ENCODE measurements around the gene PKN1.
A peak's percentile ranks its signal among the peaks of the same experiment; 100 is the strongest.
"Not testable (repeated sequence)": the region's sequence is repeated elsewhere in the genome, so short reads cannot be mapped to it uniquely, and the experiment has no call there.

PKN1 gene

DNA sequence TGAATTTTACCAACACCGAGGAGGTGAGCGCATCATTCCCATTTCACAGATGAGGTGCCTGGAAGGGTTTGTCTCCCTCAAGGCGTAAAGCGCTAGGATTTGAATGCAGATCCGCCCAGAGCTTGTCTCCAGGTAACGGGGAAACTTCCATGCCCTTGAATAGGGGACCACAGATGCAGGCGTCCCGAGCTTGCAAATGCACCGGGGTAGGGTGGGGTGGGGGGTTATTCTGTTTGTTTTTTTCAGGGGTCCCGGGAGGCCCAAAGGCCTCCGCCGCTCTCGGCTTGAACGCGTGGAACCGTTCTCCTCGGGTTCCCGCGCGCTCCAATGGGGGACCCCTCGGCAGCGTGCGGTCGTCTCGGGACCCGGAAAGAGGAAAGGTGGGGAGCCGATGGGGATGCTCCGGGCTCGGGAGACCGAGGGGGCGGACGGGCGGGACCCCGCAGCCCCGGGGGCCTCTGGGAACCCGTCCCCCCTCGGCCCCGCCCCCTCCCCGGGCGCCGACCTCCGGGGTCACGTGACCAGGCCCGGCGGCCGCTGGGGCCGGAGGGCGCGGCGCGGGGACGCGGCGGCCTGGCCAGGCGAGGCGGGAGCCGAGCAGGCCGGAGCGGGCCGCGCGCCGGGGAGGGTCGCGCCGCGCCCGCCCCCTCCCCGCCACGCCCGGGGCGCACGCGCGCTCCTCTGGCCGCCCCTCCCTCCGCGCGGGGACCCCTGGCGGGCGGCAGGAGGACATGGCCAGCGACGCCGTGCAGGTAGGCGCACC lies at the start of gene PKN1:
Gene PKN1, plus strand, starts transcription at position 516 of the 763 bp plus-strand sequence. Its CDS starts 216 bp downstream, at position 732.
- peak in 1 of 2 experiments; percentile 63 for DNase-seq

DNA sequence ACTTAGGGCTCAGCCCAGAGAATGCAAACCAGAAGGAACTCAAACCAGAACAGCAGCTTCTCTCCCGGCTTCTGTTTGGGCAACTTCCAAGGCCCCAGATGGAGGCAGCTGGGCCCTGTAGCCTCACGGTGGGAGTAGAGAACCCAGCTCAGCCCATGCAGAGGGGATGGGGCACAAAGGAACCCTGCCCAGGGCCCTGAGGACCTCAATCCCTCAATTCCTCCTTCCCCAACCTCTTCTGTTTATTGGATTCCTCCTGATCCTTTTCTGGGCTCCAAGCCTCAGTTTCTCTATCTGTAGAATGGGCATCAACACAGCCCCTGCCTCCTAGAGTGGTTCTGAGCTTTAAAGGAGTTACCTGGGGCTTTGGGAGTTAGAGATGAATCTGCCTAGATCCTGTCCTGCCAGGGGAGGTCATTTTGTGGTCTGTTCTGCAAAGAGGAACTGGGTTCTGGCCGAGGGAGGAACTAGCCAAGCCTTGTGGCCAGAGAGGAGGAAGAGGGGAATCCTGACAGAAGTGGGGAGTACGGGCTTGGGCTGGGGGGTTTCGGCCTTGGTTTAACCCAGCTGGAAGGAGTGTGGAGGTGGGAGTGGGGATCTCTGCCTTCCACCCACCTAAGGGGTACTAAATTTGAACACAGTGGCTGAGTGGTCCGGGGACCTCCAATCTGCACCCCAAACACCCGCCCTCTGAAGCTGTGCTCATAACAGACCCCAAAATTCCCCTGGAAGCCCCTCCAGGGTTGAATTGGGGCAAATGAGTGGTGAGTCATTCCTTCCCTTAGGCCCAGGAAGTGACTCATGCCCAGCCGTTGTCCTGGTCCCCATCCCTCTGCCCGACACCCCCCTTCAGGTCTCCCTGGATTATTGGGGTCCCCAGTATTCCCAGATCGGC lies 49.2 kb upstream of the PKN1 start:
- DNase-seq, result no peak

DNA sequence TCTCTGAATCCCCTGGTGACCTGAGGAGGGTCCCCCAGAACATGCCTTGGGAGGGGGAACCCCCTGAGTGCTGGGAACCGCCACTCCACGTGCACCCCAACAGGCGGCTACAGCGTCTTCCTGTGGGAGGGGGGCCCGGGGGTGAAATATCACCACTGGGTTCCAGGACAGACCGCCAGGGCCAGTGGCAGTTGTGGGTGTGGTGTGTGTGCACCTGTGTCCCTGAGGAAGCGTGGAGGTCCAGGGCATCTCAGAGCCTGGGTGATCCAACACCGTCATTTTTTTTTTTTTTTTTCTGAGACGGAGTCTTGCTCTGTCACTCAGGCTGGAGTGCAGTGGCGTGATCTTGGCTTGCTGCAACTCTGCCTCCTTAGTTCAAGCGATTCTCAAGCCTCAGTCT lies 47.6 kb upstream of the PKN1 start:
- no peak for DNase-seq

DNA sequence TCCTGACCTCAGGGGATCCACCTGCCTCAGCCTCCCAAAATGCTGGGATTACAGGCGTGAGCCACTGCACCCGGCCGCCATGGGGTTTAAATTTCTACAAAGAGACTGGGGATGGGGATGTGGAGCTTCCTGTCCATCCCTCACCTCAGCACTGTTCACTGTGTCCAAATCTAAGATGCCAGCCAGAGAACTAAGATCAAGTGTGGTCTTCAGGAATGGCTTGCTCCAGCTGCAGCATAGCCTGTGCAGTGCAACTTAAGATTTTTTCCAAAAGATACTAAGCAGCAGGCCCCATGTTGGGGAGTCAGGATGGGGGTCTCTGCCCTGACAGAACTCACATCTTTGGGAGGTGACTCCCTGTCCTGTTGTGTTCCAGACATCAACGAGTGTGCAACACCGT lies 42.6 kb upstream of the PKN1 start:
- DNase-seq, result no peak

DNA sequence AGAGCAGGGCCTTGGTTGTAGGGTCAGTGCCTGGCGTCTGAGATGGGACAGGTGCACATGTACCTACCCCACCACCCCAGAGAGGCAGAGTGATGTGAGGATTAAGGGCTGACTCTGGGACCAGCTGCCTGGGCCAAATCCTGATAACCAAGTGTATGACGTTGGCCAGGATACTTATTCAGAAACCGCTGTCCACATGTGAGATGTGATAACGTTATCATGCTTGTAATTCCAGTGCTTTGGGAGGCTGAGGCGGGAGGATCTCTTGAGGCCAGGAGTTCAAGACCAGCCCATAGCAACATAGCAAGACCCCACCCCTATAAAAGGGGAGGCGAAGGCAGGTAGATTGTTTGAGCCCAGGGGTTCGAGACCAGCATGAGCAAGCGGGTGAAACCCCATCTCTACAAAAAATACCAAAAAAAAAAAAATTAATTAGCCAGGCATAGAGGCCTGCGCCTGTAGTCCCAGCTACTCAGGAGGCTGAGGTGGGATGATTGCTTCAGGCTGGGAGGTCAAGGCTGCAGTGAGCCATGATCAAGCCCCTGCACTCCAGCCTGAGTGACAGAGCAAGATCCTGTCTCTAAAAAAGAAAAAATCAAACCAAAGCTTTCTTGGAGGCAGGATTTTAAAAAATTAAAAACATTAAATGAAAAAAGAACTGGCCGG lies 41.8 kb upstream of the PKN1 start:
- DNase-seq, result no peak

DNA sequence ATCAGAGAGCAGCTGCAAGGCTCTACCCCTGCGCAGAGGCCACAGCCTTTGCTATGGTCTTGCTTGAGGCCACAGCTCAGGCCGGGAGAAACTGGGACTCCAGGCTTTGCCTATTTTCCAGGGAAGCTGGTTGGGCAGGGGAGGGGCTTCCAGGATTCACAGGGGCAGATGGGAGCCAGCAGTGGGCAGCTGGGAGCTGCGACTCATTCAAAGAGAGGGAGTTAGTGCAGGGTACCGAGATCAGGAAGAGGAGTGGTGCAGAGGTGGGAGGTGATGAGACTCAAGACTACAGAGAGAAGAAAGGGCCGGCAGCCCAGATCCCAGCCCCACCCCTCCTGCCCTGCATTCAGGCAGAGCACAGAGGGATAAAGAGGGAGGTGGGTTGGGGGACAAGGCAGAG lies 39.8 kb upstream of the PKN1 start:
- DNase-seq, result no peak

DNA sequence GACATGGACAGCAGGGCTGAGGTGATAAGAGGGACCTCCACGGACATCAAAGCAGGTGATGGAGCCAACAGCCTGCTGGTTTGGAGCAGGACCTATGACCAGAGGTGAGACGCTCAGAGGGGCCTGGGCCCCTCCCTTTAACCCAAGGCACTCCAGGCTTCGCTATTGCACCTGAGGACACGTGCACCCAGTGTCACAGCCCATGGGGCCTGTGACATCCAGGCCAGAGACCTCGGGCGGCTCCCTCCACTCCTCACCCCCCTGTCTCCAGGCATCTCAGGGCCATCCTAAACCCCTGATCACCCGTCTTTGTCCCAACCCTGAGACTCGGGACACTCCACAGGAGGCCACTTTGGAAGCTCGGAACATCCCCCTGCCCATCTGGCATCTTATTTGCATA lies 38.9 kb upstream of the PKN1 start:
- DNase-seq, result no peak

DNA sequence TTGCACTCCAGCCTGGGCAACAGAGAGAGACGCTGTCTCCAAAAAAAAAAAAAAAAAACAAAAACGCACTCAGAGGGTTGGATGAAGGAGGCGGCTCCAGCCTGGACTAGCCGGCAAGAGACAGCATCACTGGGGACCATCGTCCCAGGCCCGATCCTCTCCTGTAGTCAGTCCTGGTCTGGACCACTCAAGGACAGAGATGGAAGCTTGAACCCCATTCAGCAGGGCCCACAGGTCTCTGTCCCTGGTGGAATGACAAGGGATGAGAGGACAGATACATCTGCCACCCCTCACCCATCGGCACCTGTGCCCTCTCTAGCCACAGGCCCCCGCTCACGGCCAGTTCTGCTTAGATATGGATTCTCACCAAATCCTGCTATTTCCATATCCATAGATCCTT lies 37.8 kb upstream of the PKN1 start:
- DNase-seq, result no peak

DNA sequence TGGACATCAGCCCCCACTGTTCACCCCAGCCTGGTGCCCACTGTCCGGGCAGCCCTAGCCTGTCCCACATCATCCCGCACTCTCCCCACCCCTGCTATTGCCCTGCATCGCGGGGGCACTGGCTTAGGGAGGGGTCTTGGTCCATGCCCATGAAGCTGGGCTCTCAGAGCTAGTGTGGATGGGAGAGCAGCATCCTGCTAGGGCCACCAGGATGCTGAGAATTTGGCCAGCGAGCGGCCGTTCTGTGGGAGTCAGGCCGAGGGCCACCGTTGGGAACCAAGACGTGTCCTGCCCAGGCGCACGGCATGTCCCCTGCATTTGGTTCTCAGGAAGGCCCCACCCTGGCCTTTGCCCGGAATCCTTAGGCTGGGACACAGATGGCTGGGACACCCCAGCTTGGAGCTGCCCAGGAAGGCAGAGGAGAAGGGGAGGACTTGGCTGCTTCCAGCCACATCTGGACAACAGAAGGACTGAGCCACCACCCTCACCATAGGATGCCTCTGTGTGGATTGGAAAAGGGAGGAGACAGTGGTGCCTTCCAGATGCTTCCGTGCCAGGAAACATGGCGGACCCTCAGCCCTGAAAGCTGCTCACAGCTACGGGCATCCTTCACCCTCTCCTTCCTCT lies 37.3 kb upstream of the PKN1 start:
- DNase-seq, result no peak

DNA sequence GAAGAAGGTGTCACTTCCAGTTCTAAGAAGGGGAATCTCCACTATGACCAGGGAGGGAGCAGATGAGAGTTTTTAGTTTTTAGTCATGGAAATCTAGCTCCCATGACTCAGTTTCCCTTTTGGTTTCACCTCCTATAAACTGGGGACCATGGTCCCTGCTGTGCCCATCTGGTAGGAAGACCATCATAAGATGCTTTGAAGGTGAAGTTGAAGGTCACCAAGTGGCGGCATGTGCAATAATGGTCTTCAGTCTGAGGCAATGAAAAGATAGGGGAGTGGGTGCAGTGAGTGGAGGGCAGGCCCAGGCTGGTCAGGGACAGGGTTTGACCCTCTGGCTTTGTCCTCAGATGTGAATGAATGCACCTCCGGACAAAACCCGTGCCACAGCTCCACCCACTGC lies 36.4 kb upstream of the PKN1 start:
- not testable (repeated sequence) for DNase-seq

DNA sequence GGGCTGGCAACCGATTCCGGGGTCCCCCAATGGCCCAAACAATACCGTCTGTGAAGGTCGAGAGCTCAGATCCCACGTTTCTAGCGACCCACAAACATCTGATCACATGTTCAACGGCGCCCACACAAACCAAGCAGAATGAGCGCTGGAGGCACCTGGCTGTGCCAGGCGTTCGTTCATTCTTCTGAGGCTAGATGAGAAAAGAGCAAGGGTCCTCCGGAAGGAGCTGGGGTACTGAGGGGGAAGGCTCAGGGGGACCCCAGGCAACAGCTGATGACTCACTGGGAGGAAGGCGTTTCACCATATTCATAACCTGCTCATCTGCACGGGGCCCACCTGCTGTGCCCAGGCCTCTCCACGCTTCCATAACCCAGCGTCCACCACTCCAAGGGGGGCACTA lies 35.9 kb upstream of the PKN1 start:
- DNase-seq, result not testable (repeated sequence)

DNA sequence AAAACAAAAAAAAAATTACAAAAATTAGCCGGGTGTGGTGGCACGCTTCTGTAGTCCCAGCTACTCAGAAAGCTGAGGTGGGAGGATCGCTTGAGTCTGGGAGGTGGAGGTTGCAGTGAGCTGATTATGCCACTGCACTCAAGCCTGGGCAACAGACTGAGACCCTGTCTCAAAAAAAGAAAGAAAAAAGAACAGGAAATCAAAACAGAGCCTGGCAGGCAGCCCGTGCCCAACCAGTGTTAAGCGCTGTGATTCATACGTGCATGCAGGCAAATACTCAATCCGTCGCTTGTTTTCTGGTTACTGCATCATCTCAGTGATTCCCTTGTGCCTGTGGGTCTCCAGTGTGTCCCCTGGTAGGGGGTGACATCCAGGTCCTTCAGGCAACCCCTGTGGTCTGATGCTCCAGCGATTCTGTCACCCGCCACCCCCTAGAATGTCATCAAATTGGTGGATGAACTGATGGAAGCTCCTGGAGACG lies 32.1 kb upstream of the PKN1 start:
- no peak for DNase-seq

DNA sequence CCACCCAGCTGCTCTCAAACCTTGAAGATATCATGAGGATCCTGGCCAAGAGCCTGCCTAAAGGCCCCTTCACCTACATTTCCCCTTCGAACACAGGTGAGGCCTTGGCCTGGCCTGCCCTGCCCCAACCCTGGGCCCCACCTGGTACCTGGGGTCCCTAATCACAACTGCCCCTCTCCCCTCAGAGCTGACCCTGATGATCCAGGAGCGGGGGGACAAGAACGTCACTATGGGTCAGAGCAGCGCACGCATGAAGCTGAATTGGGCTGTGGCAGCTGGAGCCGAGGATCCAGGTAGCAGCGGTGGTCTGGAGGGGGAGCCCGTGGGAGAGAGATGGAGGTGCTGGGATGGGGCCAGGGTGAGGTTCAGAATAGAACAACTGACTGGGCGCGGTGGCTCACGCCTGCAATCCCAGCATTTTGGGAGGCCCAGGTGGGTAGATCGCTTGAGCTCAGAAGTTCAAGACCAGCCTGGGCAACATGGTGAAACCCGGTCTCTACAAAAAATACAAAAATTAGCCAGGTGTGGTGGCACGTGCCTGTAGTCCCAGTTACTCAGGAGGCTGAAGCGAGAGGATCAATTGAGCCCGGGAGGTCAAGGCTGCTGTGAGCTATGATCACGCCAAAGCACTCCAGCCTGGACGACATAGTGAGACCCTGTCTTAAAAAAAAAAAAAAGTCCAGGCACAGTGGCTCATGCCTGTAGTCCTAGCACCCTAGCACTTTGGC lies 31.5 kb upstream of the PKN1 start:
- no peak for DNase-seq

DNA sequence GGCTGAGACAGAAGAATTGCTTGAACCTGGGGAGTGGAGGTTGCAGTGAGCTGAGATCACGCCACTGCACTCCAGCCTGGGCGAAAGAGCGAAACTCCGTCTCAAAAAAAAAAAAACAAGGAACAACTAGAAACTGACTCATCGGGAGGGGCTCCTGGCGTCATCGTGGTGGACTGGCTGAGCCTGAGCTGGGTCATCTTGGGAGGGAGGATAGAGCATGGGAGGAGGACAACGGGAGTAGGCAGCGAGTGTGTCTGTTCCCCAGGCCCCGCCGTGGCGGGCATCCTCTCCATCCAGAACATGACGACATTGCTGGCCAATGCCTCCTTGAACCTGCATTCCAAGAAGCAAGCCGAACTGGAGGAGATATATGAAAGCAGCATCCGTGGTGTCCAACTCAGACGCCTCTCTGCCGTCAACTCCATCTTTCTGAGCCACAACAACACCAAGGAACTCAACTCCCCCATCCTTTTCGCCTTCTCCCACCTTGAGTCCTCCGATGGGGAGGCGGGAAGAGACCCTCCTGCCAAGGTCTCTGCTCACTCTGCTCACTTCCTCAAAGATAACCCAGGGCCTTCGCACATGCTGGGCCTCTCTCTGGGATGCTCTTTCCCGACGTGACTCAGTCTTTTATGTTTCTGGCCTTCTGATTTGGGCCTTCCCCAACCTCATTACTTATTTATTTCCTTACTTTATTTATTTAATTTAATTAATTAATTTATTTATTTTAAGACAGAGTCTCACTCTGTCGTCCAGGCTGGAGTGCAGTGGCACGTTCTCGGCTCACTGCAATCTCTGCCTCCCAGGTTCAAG lies 30.6 kb upstream of the PKN1 start:
- no peak for DNase-seq

DNA sequence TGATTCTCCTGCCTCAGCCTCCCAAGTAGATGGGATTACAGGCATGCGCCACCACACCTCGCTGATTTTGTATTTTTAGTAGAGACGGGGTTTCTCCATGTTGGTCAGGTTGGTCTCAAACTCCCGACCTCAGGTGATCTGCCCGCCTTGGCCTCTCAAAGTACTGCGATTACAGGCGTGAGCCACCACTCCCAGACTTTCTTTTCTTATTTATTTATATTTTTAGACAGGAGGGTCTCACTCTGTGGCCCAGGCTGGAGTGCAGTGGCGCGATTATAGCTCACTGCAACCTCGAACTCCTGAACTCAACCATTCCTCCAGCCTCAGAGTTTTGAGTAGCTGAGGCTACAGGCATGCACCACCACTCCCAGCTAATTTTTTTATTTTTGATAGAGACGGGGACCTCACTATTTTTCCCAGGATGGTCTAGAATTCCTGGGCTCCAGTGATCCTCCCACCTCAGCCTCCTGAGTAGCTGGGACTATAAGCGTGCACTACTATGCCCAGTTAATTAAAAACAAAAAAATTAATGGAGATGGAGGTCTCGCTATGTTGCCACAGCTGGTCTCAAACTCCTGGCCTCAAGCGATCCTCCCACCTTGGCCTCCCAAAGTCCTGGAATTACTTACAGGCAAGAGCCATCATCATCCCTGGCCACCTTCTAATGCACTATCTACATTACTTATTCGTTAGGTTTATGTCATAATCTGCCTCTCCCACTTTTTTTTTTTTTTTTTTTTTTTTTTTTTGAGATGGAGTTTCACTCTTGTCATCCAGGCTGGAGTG lies 29.8 kb upstream of the PKN1 start:
- not testable (repeated sequence) for DNase-seq

DNA sequence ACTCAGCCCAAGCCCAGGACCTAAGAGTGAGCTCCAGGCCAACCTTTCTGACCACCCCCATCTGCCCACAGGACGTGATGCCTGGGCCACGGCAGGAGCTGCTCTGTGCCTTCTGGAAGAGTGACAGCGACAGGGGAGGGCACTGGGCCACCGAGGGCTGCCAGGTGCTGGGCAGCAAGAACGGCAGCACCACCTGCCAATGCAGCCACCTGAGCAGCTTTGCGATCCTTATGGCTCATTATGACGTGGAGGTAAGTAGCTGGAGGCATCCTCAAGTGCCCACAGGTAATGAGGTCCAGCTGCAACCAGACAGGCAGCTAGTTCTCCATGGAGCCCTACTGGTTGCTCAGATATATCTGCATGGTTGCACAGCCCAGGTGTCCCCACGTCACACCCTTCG lies 28.8 kb upstream of the PKN1 start:
- no peak for DNase-seq

DNA sequence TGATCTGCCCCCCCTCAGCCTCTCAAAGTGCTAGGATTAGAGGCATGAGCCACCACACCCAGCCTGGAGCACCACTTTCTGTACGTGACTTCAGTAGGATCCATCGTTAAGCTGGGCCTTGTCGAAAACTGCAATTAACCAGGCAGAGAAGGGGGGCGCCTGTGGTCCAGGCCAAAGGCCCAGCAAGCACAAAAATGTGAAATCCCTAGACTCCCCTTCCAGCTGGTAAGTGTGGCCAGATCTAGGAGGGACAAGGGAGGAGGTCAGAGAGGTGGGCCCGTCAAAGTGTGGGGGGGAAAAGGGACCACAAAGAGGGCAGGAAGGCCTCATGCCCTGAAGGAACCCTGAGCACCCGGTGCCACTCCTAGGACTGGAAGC lies 27.7 kb upstream of the PKN1 start:
- DNase-seq, result no peak

DNA sequence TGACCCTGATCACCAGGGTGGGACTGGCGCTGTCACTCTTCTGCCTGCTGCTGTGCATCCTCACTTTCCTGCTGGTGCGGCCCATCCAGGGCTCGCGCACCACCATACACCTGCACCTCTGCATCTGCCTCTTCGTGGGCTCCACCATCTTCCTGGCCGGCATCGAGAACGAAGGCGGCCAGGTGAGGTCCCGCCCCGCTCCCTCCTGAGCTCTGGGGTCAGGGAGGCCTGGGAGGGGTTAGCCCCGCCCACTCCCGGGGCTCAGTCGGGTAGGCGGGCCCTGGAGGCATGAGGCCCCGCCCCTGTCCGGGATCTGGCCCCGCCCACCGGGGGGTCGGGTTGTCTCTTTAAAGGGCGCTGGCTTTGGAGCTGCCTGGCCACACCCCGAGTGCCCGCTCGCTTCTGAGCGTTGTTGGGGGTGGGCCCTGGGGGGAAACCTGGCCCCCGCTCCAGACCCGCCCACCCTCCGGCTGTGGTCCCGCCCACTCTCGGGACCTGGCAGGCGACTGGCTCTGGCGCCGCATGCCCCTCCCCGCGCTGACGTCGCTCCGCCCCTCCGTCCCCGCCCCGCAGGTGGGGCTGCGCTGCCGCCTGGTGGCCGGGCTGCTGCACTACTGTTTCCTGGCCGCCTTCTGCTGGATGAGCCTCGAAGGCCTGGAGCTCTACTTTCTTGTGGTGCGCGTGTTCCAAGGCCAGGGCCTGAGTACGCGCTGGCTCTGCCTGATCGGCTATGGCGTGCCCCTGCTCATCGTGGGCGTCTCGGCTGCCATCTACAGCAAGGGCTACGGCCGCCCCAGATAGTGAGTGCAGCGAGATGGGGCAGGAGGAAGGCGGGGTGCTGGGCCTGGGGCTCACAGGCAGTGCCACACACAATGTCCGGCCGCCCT lies 27.1 kb upstream of the PKN1 start:
- DNase-seq, result peak; percentile 75 to 79

DNA sequence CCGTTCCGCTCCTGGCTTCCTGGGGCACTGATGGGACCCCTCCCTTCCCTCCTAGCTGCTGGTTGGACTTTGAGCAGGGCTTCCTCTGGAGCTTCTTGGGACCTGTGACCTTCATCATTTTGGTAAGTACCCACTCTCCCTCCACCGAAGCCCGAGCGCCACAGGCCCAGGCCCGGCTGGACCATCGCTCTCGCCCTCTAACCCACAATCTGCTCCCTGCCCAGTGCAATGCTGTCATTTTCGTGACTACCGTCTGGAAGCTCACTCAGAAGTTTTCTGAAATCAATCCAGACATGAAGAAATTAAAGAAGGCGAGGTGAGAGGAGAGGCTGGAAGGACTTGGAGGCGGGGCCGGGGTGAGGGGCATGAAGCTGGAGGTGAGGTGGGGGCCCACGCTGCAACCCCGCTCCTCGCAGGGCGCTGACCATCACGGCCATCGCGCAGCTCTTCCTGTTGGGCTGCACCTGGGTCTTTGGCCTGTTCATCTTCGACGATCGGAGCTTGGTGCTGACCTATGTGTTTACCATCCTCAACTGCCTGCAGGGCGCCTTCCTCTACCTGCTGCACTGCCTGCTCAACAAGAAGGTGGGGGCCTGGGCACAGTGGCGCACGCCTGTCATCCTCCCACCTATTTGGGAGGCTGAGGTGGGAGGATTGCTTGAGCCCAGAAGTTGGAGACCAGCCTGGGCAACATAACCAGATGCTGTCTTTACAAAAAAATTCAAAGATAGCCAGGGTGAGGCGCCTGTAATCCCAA lies 26.3 kb upstream of the PKN1 start:
- DNase-seq, result no peak

Data from SHP77 (cell line).